Suprapubic skin (tissue), 4 donors: ENCODE measurements around the gene GADL1. TPM values are rescaled to one million over a fixed set of nuclear protein-coding genes. Genes with fewer than 3 reads are reported as not detected.

Source experiments
- DNase-seq, 2 donors: peaks; one replicate each; pipeline ENCODE4 v3.0.0-alpha.2; 2019; ENCODE audit warnings: low spot score in 2 of 2
- H3K27ac ChIP-seq: fragments of 200-600 bp; sonication (generic); one replicate; pipeline ENCODE4 v1.5.1; 2019
- H3K27me3 ChIP-seq: fragments of 200-600 bp; sonication (generic); one replicate; pipeline ENCODE4 v1.5.1; 2019
- H3K36me3 ChIP-seq: fragments of 200-600 bp; sonication (generic); one replicate; pipeline ENCODE4 v1.5.1; 2019
- H3K4me1 ChIP-seq: fragments of 200-600 bp; sonication (generic); one replicate; pipeline ENCODE4 v1.5.1; 2019
- H3K4me3 ChIP-seq: fragments of 200-600 bp; sonication (generic); one replicate; pipeline ENCODE4 v1.5.1; 2019; ENCODE audit warnings: mild to moderate bottlenecking
- H3K9me3 ChIP-seq: fragments of 200-600 bp; sonication (generic); one replicate; pipeline ENCODE4 v1.5.1; 2019
- EP300 ChIP-seq: sonication (generic); formaldehyde crosslinking; IDR thresholded peaks from one replicate; pipeline ENCODE4 v1.6.1; 2017; ENCODE audit warnings: antibody characterized with exemption
- POLR2A ChIP-seq, 2 donors: fragments of 450-650 bp; IDR thresholded peaks; one replicate each; pipeline ENCODE4 v1.6.1; 2017; ENCODE audit warnings: antibody characterized with exemption in 2 of 2, mild to moderate bottlenecking in 2 of 2, moderate library complexity in 2 of 2
- POLR2AphosphoS5 ChIP-seq, 3 donors: sonication (generic); formaldehyde crosslinking; IDR thresholded peaks; one replicate each; pipeline ENCODE4 v1.6.1; 2017; ENCODE audit warnings: antibody characterized with exemption in 3 of 3
- WGBS: methylation state at CpG from one replicate; pipeline ENCODE4 v1.1.5; 2018; 5-methylcytosine and 5-hydroxymethylcytosine counted together
- total RNA-seq, 4 donors: library from RNA; depleted of rRNA; stranded (reverse); fragments of >200 nt; gene quantifications; one replicate each; pipeline ENCODE4 v1.1.0, GENCODE V29; 2016
- TF ChIP-seq, protein P1 (sequence below), 2 donors: fragments of 200-600 bp in 1 of 2; fragments of 450-650 bp in 1 of 2; sonication (generic) in 1 of 2; IDR thresholded peaks; one replicate each; pipeline ENCODE4 v1.5.1; 2016 to 2019; ENCODE audit warnings: antibody characterized with exemption in 2 of 2, mild to moderate bottlenecking in 1 of 2, moderate library complexity in 1 of 2

The GADL1 gene
- total RNA-seq, 4 donors from 2014 or later, result not detected

DNA sequence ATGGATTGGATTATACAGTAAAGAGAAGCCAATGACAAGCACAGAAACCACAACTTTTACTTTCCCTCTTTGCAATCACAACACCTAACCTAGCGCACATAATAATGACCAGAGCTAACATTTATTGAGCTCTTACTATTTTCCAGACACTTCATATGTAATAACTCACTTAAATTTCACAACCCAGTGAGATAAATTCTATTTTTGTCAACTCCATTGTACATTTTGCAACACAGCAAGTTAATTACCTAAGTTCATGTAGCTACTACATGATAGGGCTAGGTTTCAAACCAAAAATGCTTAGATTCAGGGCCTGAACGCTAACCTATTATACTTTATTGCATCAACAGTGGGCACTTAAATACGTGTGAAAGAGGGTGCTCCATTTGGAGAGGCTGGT is 89.5 kb downstream of the GADL1 start:
- DNase-seq, result no peak
- Histone ChIP-seq H3K4me3 (no peak overlapping the region), H3K27ac (no peak overlapping the region), H3K27me3 (no peaks in the 10 kb centered on the region), H3K4me1 (no peaks in the 10 kb centered on the region), H3K36me3 (no peaks in the 10 kb centered on the region), H3K9me3 (no peaks in the 10 kb centered on the region)
- no peak for TF ChIP-seq EP300
- TF ChIP-seq POLR2AphosphoS5 (IDR thresholded peaks at IDR 0.05), result no peak
- no peak for TF ChIP-seq POLR2A (IDR thresholded peaks at IDR 0.05)
- TF ChIP-seq, protein P1, sequence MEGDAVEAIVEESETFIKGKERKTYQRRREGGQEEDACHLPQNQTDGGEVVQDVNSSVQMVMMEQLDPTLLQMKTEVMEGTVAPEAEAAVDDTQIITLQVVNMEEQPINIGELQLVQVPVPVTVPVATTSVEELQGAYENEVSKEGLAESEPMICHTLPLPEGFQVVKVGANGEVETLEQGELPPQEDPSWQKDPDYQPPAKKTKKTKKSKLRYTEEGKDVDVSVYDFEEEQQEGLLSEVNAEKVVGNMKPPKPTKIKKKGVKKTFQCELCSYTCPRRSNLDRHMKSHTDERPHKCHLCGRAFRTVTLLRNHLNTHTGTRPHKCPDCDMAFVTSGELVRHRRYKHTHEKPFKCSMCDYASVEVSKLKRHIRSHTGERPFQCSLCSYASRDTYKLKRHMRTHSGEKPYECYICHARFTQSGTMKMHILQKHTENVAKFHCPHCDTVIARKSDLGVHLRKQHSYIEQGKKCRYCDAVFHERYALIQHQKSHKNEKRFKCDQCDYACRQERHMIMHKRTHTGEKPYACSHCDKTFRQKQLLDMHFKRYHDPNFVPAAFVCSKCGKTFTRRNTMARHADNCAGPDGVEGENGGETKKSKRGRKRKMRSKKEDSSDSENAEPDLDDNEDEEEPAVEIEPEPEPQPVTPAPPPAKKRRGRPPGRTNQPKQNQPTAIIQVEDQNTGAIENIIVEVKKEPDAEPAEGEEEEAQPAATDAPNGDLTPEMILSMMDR (IDR thresholded peaks at IDR 0.05), result no peak
- WGBS, result 91% methylated on average over 3 of the region's 3 CpGs

DNA sequence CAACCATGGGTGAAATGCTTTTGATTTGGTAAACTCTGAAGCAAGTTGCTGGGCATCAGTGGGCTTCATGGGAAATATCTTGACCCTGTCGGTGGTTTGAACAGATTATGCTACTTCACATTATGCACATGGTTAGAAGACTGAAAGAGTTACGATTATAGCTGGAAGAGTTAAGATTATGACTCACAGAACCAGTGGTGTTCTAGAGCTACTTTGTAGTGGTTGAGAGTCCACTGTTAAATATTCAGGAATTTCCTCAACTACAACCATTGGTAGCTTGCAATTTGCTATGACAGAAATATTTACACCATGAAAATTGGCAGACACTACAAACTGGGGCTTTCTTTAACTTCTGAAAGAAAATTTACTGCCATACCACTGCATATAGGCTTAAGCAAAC is 99.3 kb downstream of the GADL1 start:
- Histone ChIP-seq H3K4me3 (no peak overlapping the region), H3K27ac (no peak overlapping the region), H3K4me1 (no peaks in the 10 kb centered on the region), H3K36me3 (no peaks in the 10 kb centered on the region), H3K27me3 (no peaks in the 10 kb centered on the region), H3K9me3 (no peaks in the 10 kb centered on the region)
- TF ChIP-seq EP300, result no peak
- TF ChIP-seq POLR2AphosphoS5 (IDR thresholded peaks at IDR 0.05), result no peak
- TF ChIP-seq, protein P1 (IDR thresholded peaks at IDR 0.05), result no peak
- no peak for TF ChIP-seq POLR2A (IDR thresholded peaks at IDR 0.05)
- DNase-seq, result no peak
- WGBS, result 88% methylated on average over 2 of the region's 2 CpGs

DNA sequence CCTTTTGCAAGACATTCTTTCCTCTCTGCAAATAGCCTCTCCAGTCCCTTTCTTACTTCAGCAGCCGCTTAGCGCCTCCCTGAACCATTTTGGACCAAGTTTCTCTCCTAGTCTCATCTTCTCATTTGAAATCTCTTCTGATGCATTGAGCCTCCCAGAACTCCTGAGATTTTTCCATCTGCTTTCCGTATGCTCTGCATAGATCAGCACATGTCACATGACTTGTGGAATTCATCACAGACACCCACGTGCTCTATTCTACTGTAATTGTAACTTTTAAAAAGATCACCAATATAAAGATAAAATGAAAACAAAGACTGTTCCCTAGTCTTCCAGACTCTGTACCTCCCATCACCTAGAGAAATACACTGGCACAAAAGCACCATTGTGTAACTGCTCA is 100.7 kb downstream of the GADL1 start:
- WGBS, result 72% methylated on average over 4 of the region's 4 CpGs
- Histone ChIP-seq H3K36me3 (no peaks in the 10 kb centered on the region), H3K4me1 (no peaks in the 10 kb centered on the region), H3K9me3 (no peaks in the 10 kb centered on the region), H3K27me3 (no peaks in the 10 kb centered on the region), H3K4me3 (no peak overlapping the region), H3K27ac (no peak overlapping the region)
- TF ChIP-seq, protein P1 (IDR thresholded peaks at IDR 0.05), result no peak
- TF ChIP-seq POLR2AphosphoS5 (IDR thresholded peaks at IDR 0.05) (no peak), POLR2A (IDR thresholded peaks at IDR 0.05) (no peak), EP300 (no peak)
- no peak for DNase-seq

DNA sequence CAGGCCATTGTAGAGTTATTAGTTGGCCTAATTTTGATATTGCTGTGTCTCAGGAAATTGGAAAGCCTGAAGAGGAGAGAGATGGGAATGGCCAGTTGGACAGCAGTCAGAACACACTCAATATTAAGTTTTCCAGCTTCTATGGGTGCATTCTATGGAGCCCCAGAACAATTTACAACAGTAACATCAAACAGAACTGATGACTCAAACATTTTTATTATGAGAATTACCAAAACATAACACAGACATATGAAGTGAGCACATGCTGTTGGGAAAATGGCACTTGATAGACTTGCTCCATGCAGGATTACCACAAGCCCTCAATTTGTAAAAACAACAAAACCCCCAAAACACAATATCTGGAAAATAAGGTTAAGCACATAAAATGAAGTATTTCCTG is 104.3 kb downstream of the GADL1 start:
- DNase-seq, result no peak
- no peaks in the 10 kb centered on the region for H3K36me3 ChIP-seq
- TF ChIP-seq POLR2AphosphoS5 (IDR thresholded peaks at IDR 0.05), result no peak
- no peaks in the 10 kb centered on the region for H3K9me3 ChIP-seq
- no peaks in the 10 kb centered on the region for H3K27me3 ChIP-seq
- H3K4me1 ChIP-seq, result no peaks in the 10 kb centered on the region
- H3K4me3 ChIP-seq, result no peak overlapping the region
- no peak overlapping the region for H3K27ac ChIP-seq

DNA sequence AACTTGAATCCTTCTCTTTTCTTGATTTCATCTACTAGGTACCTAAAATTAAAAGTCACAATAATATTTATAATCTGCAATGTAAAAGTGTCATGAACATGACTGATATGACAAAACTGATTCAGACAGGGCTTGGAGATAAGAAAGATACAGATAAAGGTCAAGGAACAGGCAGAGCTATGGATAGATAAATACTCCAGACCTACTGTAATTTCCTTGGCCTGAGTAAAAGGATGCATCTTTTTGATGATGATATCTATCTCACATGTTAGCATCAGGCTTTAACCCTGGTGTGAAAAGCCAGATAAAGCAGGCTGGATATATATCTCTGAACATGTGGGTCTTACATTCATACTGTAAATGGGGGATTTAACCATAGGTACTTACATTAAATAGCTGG is 108.1 kb downstream of the GADL1 start:
- Histone ChIP-seq H3K27me3 (no peaks in the 10 kb centered on the region), H3K36me3 (no peaks in the 10 kb centered on the region), H3K4me1 (no peaks in the 10 kb centered on the region), H3K9me3 (no peaks in the 10 kb centered on the region), H3K27ac (no peak overlapping the region), H3K4me3 (no peak overlapping the region)
- no peak for DNase-seq
- TF ChIP-seq, protein P1 (IDR thresholded peaks at IDR 0.05), result no peak
- no peak for TF ChIP-seq EP300
- no peak for TF ChIP-seq POLR2A (IDR thresholded peaks at IDR 0.05)

DNA sequence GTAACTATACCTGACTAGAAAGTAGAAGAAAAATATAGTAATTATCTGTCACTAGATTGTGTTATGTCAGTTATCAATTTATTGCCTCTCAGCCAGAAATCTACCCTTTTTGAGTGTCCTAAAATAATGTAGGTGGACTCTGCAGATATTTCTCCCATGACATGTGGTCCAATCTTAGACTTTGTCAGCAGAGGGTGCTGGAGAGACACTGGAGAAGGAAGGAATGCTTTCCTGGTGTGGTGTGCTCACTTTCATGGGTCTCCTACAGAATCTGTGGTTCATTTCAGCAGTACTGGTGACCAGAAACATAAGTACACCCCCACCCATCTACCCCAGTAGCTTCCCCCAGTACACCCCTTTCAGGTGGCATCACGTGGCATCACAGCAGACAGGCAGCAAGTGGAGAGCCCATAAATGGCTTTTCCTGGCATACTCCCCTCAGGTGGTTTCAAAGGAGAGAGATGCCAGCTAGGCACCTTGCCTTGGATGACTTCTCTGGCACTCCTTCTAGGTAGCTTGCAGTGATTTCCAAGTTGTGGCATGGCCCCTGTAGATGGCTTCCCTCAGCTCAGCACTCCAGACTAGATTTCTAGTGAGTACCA is 114.7 kb downstream of the GADL1 start:
- TF ChIP-seq POLR2A (IDR thresholded peaks at IDR 0.05), result no peak
- TF ChIP-seq EP300, result no peak
- TF ChIP-seq, protein P1 (IDR thresholded peaks at IDR 0.05), result no peak
- TF ChIP-seq POLR2AphosphoS5 (IDR thresholded peaks at IDR 0.05), result no peak
- H3K27ac ChIP-seq, result no peak overlapping the region
- H3K9me3 ChIP-seq, result no peaks in the 10 kb centered on the region
- H3K4me1 ChIP-seq, result no peaks in the 10 kb centered on the region
- H3K36me3 ChIP-seq, result no peaks in the 10 kb centered on the region
- 86% methylated on average over 1 of the region's 1 CpG for WGBS
- H3K4me3 ChIP-seq, result no peak overlapping the region
- DNase-seq, result no peak
- H3K27me3 ChIP-seq, result no peaks in the 10 kb centered on the region
